Astrocyte (in vitro differentiated cells and primary cell): ENCODE data around the gene ATP4B. TPM values are rescaled to one million over a fixed set of nuclear protein-coding genes. Genes with fewer than 3 reads are reported as not detected.

ENCODE experiments used
- DNase-seq: peaks from one replicate; pipeline ENCODE4 v3.0.0-alpha.2; 2010; ENCODE audit warnings: low read depth
- FAIRE-seq: peaks from 2 replicates; lab custom pipeline; 2011; peaks lifted over from hg19 to GRCh38; lab: Jason Lieb, UNC
- H2AFZ ChIP-seq: 2 replicates; pipeline ENCODE4 v1.6.0; 2012; ENCODE audit warnings: low read depth, low read length, inconsistent platforms
- H3K27ac ChIP-seq: 2 replicates; pipeline ENCODE4 v1.5.1; 2011; ENCODE audit warnings: low read depth, low read length, inconsistent platforms
- H3K27me3 ChIP-seq: 2 replicates; pipeline ENCODE4 v1.6.0; 2011; ENCODE audit warnings: low read length, inconsistent platforms; ENCODE audit not compliant: insufficient read depth
- H3K36me3 ChIP-seq: 2 replicates; pipeline ENCODE4 v1.5.1; 2011; ENCODE audit warnings: low read length, inconsistent platforms; ENCODE audit not compliant: insufficient read depth
- H3K4me1 ChIP-seq: 2 replicates; pipeline ENCODE4 v1.5.1; 2011; ENCODE audit warnings: low read length, inconsistent platforms; ENCODE audit not compliant: insufficient read depth
- H3K4me2 ChIP-seq: 2 replicates; pipeline ENCODE4 v1.6.0; 2012; ENCODE audit warnings: low read length, inconsistent platforms
- H3K4me3 ChIP-seq: 2 replicates; pipeline ENCODE4 v1.5.1; 2011; ENCODE audit warnings: low read depth, mild to moderate bottlenecking, low read length, inconsistent platforms; ENCODE audit not compliant: insufficient read depth
- H3K79me2 ChIP-seq: 2 replicates; pipeline ENCODE4 v1.6.0; 2012; ENCODE audit warnings: mild to moderate bottlenecking, low read length, inconsistent platforms; ENCODE audit not compliant: insufficient read depth
- H3K9ac ChIP-seq: 2 replicates; pipeline ENCODE4 v1.6.0; 2012; ENCODE audit warnings: mild to moderate bottlenecking, low read length, inconsistent platforms
- H3K9me3 ChIP-seq: 2 replicates; pipeline ENCODE4 v1.5.1; 2012; ENCODE audit warnings: low read depth, mild to moderate bottlenecking, low read length, inconsistent platforms; ENCODE audit not compliant: insufficient read depth
- H4K20me1 ChIP-seq: 2 replicates; pipeline ENCODE4 v1.6.0; 2012; ENCODE audit warnings: low read length, inconsistent platforms; ENCODE audit not compliant: insufficient read depth
- H3K27ac Mint-ChIP-seq: one replicate; pipeline ENCODE4 v1.8.0; 2021; ENCODE audit warnings: mild to moderate bottlenecking, mixed read lengths; ENCODE audit not compliant: unreplicated experiment
- H3K27me3 Mint-ChIP-seq: one replicate; pipeline ENCODE4 v1.8.0; 2021; ENCODE audit warnings: low read depth, mixed read lengths; ENCODE audit not compliant: unreplicated experiment
- H3K36me3 Mint-ChIP-seq: one replicate; pipeline ENCODE4 v1.8.0; 2021; ENCODE audit warnings: low read depth, mixed read lengths; ENCODE audit not compliant: unreplicated experiment
- H3K4me1 Mint-ChIP-seq: one replicate; pipeline ENCODE4 v1.8.0; 2021; ENCODE audit warnings: low read depth, mixed read lengths; ENCODE audit not compliant: unreplicated experiment
- H3K4me3 Mint-ChIP-seq: one replicate; pipeline ENCODE4 v1.8.0; 2021; ENCODE audit warnings: mild to moderate bottlenecking, moderate library complexity, mixed read lengths; ENCODE audit not compliant: unreplicated experiment
- H3K9me3 Mint-ChIP-seq: one replicate; pipeline ENCODE4 v1.8.0; 2021; ENCODE audit warnings: mild to moderate bottlenecking, mixed read lengths; ENCODE audit not compliant: unreplicated experiment
- CTCF ChIP-seq: IDR thresholded peaks from 2 replicates; pipeline ENCODE4 v1.5.1; 2011; ENCODE audit warnings: low read depth, mild to moderate bottlenecking, inconsistent platforms, low read length, moderate library complexity; ENCODE audit not compliant: insufficient read depth
- EZH2 ChIP-seq: IDR thresholded peaks from 2 replicates; pipeline ENCODE4 v1.6.1; 2012; ENCODE audit warnings: mild to moderate bottlenecking, low read length, inconsistent platforms; ENCODE audit not compliant: insufficient read depth
- total RNA-seq: library from RNA; stranded (reverse); gene quantifications from 2 replicates; pipeline ENCODE4 v1.2.1, GENCODE V29; 2021

Gene ATP4B
- total RNA-seq, 1 donor from 2014 or later: not detected

- no peak overlapping the region for H3K27ac Mint-ChIP-seq
- H3K27me3 Mint-ChIP-seq: peaks cover 22% of the 10 kb centered on the region
- TF ChIP-seq CTCF (no peak), EZH2 (no peak)
- DNase-seq: no peak
- H3K36me3 ChIP-seq: no peaks in the 10 kb centered on the region
- H3K4me1 ChIP-seq: no peaks in the 10 kb centered on the region
- H3K4me1 Mint-ChIP-seq: no peaks in the 10 kb centered on the region
- H3K27ac ChIP-seq: no peak overlapping the region
- no peak overlapping the region for H3K4me3 ChIP-seq
- H2AFZ ChIP-seq: no peak overlapping the region
- FAIRE-seq: no peak
- H3K27me3 ChIP-seq: peaks cover 9% of the 10 kb centered on the region
- no peaks in the 10 kb centered on the region for H3K9me3 ChIP-seq
- H3K4me2 ChIP-seq: no peak overlapping the region
- no peaks in the 10 kb centered on the region for H3K79me2 ChIP-seq
- no peak overlapping the region for H3K4me3 Mint-ChIP-seq
- H3K9ac ChIP-seq: no peak overlapping the region
- no peaks in the 10 kb centered on the region for H3K36me3 Mint-ChIP-seq
- peaks cover 10% of the 10 kb centered on the region for H4K20me1 ChIP-seq
- H3K9me3 Mint-ChIP-seq: peaks cover 16% of the 10 kb centered on the region
These were observed 7.0 kb upstream of the ATP4B start for GRCh38 chr13:113664751-113665596.

DNA sequence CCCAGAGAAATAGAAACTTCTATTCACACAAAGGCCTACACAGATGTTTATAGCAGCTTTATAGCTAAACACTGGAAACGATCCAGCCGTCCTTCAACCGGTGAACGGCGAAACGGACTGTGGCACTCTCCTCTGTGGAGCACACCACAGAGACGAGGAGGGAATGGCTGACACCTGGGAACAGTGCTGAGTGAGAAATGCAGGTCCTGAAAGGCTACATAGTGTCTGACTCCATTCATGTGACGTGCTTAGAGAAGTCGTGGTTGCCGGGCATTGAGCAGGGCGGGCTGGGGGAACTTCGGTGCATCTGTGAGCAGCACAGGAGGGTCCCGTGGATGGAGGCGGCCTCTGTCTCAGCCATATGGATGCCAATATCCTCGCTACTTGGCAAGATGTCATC is 5.9 kb upstream of the ATP4B start:
- H3K36me3 ChIP-seq: no peaks in the 10 kb centered on the region
- H3K4me3 ChIP-seq: no peak overlapping the region
- Mint-ChIP-seq H3K27me3 (peaks cover 20% of the 10 kb centered on the region), H3K27ac (no peak overlapping the region), H3K36me3 (no peaks in the 10 kb centered on the region), H3K4me3 (no peak overlapping the region), H3K9me3 (peaks cover 16% of the 10 kb centered on the region), H3K4me1 (no peaks in the 10 kb centered on the region)
- no peak overlapping the region for H3K4me2 ChIP-seq
- no peak for TF ChIP-seq EZH2
- TF ChIP-seq CTCF: no peak
- no peaks in the 10 kb centered on the region for H3K4me1 ChIP-seq
- no peak overlapping the region for H3K27ac ChIP-seq
- H4K20me1 ChIP-seq: peaks cover 10% of the 10 kb centered on the region
- H2AFZ ChIP-seq: no peak overlapping the region
- H3K79me2 ChIP-seq: no peaks in the 10 kb centered on the region
- no peak for DNase-seq
- H3K9ac ChIP-seq: no peak overlapping the region
- FAIRE-seq: no peak
- peaks cover 12% of the 10 kb centered on the region for H3K27me3 ChIP-seq
- no peaks in the 10 kb centered on the region for H3K9me3 ChIP-seq

GRCh38 chr13:113661509-113661908 is 3.5 kb upstream of the ATP4B start:
- Histone ChIP-seq H3K9ac (no peak overlapping the region), H3K4me1 (no peaks in the 10 kb centered on the region), H3K4me3 (no peak overlapping the region), H3K27me3 (peaks cover 8% of the 10 kb centered on the region), H2AFZ (no peak overlapping the region), H4K20me1 (peaks cover 10% of the 10 kb centered on the region), H3K4me2 (no peak overlapping the region), H3K36me3 (no peaks in the 10 kb centered on the region), H3K79me2 (no peaks in the 10 kb centered on the region), H3K9me3 (no peaks in the 10 kb centered on the region), H3K27ac (no peak overlapping the region)
- H3K27me3 Mint-ChIP-seq: peaks cover 4% of the 10 kb centered on the region
- no peak for FAIRE-seq
- H3K4me3 Mint-ChIP-seq: no peak overlapping the region
- DNase-seq: no peak
- TF ChIP-seq EZH2 (no peak), CTCF (no peak)
- H3K4me1 Mint-ChIP-seq: no peaks in the 10 kb centered on the region
- H3K36me3 Mint-ChIP-seq: no peaks in the 10 kb centered on the region
- H3K9me3 Mint-ChIP-seq: peaks cover 16% of the 10 kb centered on the region
- H3K27ac Mint-ChIP-seq: no peak overlapping the region
